Measurements from ENCODE around the gene COMT.
A peak's percentile ranks its signal among the peaks of the same experiment; 100 is the strongest.

The COMT gene

DNA sequence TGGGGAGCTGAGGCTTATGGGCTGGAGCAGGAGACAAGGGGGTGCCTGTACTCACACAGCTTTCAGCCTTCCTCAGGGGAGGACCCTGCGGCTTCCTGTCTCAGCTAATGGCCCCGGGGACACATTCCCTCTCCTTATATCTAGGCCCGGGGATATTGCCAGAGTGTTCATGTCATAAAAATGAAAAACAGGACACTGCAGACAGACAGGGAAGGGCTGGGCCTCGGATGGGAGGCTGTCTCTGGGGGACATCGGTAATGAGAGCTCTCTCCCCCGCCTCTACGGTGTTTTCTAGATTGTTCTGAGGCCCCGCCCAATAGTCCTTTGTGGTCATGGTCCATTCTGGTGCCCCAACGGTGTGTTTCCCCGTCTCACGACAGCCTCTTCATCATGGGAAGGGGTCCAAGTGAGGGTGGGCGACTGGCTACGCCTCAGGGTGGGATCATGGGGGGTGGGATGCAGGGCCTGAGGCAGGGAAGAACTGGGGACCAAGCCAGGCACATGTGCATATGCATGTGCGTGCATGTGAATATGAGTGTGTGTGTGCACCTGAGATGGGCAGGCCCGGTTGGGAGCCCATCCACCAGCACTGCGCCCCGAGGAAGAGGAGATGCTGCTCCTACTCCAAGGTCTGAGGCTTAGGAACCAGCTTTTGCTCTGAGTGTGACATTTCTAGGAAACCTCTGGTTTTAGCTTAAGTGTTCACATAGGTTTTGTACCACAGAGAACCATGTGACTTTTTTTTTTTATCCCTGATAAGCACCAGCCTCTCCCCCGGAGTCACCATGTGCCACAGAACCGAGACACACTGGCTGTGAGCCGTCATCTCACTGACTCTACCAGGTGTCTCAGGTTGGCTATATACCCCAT, 69.8 kb downstream of the COMT start:
- DNase-seq (ENCODE audit: low spot score): no peak
- no peak overlapping the region for H3K4me3 Mint-ChIP-seq
- peaks cover 15% of the 10 kb centered on the region for H3K27me3 Mint-ChIP-seq (ENCODE audit: low read depth)
- no peaks in the 10 kb centered on the region for H3K4me1 Mint-ChIP-seq (ENCODE audit: low read depth)
- H3K36me3 Mint-ChIP-seq (ENCODE audit: low read depth): no peaks in the 10 kb centered on the region
- no peak overlapping the region for H3K27ac Mint-ChIP-seq
- no peaks in the 10 kb centered on the region for H3K9me3 Mint-ChIP-seq

DNA sequence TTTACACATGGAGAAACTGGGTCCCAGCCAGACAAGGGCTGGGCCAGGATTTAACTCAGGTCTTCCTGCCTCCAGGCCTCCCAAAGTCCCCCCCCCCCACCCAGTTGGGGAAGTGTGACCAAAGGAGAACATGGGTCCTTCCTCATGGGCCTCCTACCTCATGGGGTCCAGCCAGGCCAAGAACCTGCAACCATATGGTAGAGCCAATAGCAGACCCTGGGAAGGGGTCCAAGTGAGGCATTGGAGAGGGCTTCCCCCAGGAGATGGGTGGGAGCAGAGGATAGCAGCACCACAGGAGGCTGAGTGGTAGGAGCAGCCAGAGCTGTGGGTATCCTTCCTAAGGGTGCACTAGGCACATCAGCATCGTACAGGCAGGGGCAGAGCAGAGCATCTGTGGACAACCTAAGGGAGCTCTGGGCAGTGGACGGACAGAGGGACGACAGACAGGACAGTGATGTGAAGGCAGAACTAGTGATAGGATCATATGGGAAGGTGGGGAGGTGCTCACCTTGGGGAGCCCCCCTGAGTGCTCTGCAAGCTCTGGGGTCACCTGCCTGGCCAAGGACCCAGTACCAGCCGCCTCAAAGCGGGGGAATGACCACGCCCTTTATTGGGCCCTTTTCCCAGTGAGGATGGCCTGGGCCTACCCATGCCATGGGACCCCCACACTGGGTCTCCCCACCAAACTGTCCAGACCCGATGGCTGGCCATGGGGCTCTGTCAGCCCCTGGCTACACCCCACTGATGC, 70.6 kb downstream of the COMT start:
- Mint-ChIP-seq H3K4me3 (no peak overlapping the region), H3K36me3 (ENCODE audit: low read depth) (no peaks in the 10 kb centered on the region), H3K9me3 (no peaks in the 10 kb centered on the region), H3K27me3 (ENCODE audit: low read depth) (peaks cover 17% of the 10 kb centered on the region), H3K27ac (no peak overlapping the region), H3K4me1 (ENCODE audit: low read depth) (no peaks in the 10 kb centered on the region)
- DNase-seq (ENCODE audit: low spot score): no peak

DNA sequence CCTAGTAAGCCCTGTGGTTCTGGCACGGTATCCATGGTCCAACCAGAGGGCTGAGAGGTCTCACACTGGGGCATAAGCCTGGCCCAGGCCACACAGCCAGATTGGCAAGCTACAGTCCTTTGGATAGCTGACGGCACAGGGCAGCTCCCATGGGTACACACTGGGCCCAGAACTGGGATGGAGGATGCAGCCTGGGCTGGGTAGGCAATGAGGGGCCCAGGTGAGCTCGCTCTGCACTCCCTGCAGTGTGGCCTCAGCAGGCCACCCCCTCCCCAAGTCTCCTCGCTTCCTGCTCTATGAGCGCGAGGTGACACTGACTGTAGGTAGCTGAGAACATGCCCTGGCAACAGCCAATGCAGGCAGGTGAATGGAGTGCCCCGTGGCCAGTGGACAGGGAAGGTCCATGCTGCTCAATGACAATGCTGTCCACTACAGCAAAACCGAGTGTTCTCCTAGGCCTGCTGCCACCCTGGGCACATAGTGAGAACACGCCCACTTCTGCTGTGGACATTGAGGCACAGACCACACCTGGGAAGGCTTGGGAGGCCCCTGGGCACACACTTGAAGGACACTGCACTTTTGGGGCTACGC, 71.3 kb downstream of the COMT start:
- H3K27ac Mint-ChIP-seq: no peak overlapping the region
- peaks cover 22% of the 10 kb centered on the region for H3K27me3 Mint-ChIP-seq (ENCODE audit: low read depth)
- no peak for DNase-seq (ENCODE audit: low spot score)
- H3K36me3 Mint-ChIP-seq (ENCODE audit: low read depth): no peaks in the 10 kb centered on the region
- H3K4me1 Mint-ChIP-seq (ENCODE audit: low read depth): no peaks in the 10 kb centered on the region
- no peak overlapping the region for H3K4me3 Mint-ChIP-seq
- H3K9me3 Mint-ChIP-seq: no peaks in the 10 kb centered on the region

DNA sequence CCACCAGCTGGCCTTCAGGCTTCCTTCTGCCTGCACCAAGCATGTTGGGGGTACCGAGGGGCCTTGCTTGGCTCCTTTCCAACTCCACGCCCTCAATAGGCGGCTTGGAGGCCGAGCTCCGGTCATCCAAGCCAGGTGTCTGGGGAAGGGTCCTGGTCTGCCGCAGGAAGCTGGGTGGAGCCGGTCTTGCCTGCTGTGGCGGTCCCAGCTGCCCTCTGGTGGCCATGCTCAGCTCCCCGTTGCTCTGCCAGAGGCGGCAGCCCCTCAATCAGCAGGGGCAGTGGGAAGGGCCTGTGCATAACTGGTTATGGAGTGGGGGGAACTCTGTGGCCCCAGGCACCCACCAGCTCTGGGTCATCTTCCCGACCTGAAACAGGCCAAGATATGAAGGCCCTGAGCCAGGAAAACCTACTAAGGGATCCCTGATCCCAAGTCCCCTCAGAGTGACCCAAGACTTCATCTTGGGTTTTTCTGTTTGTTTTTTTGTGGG, 71.9 kb downstream of the COMT start:
- Mint-ChIP-seq H3K27me3 (ENCODE audit: low read depth) (peaks cover 24% of the 10 kb centered on the region), H3K4me1 (ENCODE audit: low read depth) (no peaks in the 10 kb centered on the region), H3K27ac (no peak overlapping the region), H3K4me3 (no peak overlapping the region), H3K36me3 (ENCODE audit: low read depth) (no peaks in the 10 kb centered on the region), H3K9me3 (no peaks in the 10 kb centered on the region)
- DNase-seq (ENCODE audit: low spot score): no peak

DNA sequence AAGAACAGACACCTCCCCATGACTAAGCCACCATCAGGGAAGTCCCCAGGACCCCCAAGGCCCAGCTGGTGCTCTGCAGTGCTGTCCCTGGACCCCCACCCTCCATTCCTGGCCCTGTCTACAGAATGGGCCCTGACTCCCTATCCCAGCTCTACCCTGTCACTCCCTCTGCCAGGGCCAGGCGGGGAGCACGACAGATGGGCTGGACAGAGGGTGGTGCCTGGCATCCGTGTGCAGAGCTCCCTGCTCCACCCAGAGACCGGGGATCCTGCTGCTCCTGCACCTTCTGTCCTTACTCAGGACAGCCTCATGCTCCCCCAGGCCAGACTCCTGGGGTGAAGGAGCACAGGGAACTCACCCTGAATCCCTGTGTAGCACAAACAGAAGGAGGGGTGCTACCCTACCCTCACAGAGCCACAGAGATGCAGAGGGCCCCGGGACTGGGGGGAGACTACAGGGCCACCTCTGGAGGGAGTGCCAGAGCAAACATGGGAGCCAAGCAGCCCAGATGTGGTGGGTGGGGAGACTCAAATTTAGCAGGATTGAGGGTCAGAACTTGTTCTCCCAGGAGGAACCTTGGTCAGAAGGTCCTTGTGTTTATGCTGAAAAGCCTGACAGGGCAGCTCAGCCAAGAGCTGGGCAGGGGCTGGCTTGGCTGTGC, 73.1 kb downstream of the COMT start:
- no peaks in the 10 kb centered on the region for H3K36me3 Mint-ChIP-seq (ENCODE audit: low read depth)
- H3K27ac Mint-ChIP-seq: no peak overlapping the region
- no peak for DNase-seq (ENCODE audit: low spot score)
- H3K9me3 Mint-ChIP-seq: no peaks in the 10 kb centered on the region
- no peak overlapping the region for H3K4me3 Mint-ChIP-seq
- H3K27me3 Mint-ChIP-seq (ENCODE audit: low read depth): peaks cover 33% of the 10 kb centered on the region
- no peaks in the 10 kb centered on the region for H3K4me1 Mint-ChIP-seq (ENCODE audit: low read depth)

DNA sequence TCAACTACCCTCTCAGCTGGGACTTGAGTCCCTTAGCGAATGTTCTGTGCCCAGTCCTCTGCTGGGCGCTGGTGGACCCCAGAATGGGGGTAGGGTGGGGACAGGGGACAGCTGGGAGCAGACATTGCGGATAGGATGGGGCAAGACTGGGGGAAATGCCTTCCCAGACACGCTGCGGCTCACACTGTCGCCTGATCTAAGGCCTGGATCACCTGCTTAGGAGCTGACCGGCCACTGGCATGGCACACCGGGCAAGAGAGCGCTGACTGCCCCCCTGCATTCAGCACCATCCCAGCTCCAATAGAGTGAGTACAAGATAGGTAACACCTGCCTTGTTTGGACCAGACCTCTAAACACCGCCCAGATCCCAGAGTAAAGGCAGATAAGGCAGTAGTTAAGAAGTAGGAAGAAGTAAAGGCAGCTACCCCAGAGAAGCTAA, 73.6 kb downstream of the COMT start:
- H3K4me1 Mint-ChIP-seq (ENCODE audit: low read depth): peaks cover 2% of the 10 kb centered on the region
- H3K9me3 Mint-ChIP-seq: no peaks in the 10 kb centered on the region
- H3K27ac Mint-ChIP-seq: no peak overlapping the region
- H3K27me3 Mint-ChIP-seq (ENCODE audit: low read depth): peaks cover 33% of the 10 kb centered on the region
- DNase-seq (ENCODE audit: low spot score): no peak
- peak overlapping the region; percentile 17 for H3K4me3 Mint-ChIP-seq
- H3K36me3 Mint-ChIP-seq (ENCODE audit: low read depth): no peaks in the 10 kb centered on the region

DNA sequence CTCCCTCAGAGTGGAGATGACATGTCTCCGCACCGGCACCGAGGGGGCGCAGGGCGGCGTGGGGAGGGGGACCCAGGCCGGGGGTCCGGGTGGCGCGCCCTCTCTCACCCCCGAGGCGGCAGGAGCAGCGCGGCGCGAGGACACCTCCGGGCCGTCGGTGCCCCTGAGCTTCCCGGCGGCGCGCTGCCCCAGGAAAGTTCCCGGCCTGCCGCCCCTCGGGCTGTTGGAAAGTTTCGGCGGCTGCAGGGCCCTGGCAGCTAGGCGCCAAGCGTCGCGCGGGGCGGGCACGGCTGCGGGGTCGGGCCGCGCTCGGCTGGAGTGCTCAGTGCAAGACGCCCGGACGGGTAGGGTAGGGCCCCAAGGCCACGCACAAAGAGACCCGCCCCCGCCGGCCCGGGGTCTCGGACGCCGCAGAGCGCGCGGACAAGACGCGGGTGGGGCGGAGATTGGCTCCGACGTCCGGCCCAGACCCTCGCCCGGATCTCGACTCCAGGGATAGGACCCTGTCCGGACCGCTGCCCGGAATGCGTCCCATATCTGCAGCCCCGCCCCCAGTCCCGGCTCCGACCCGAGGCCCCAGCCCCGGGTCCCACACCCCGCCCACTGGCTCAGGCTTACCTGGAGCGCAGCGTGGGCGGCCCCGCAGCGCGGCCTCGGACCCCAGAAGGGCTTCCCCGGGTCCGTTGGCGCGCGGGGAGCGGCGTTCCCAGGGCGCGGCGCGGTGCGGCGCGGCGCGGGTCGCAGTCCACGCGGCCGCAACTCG, 74.6 kb downstream of the COMT start:
- Mint-ChIP-seq H3K27me3 (ENCODE audit: low read depth) (peaks cover 33% of the 10 kb centered on the region), H3K27ac (no peak overlapping the region), H3K4me3 (no peak overlapping the region), H3K36me3 (ENCODE audit: low read depth) (no peaks in the 10 kb centered on the region), H3K4me1 (ENCODE audit: low read depth) (peaks cover 4% of the 10 kb centered on the region), H3K9me3 (no peaks in the 10 kb centered on the region)
- peak; percentile 35 for DNase-seq (ENCODE audit: low spot score)

DNA sequence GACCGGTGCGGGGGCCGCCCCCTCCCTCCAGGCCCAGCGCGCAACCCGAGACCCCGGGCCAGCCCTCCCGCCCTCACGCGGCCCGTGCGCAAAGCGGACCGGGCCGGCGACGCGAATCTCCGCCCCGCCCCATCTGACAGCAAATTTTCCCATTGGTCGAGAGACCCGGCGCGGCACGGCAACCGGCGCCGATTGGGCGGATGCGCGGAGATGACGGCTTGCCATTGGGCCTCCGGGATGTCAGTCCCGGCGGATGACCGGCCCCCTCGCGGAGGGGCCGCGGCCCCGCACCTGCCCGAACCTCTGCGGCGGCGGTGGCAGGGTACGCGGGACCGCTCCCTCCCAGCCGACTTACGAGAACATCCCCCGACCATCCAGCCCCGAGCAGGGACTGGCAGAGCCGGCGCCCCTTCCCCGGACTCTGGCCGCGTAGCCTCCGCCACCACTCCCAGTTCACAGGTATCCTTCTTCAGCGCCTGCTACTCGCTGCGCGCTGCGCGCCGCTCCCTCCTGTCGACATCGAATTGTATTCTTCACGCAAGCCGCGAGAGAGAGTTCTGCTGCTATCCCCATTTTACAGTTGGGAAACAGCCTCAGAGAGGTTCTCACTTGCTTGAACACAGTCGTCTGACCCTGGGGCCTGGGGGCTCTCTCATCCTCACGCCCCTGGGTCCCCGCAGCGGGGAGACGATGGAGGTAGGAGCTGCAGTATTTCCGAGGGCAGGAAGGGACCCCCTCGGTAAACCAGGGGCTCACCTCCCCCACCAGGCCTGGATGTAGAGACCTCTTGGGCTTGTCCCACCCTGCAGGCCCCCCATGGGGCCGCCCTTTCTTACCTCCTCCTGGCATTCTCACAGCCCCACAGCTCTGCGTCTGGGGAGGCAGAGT, 75.4 kb downstream of the COMT start, which contains the start of gene ARVCF:
ARVCF (minus strand) TSS at position 90 of the 888 bp plus-strand sequence. CDS start 26,029 bp downstream, outside the sequence.
- H3K36me3 Mint-ChIP-seq (ENCODE audit: low read depth): no peaks in the 10 kb centered on the region
- peaks cover 8% of the 10 kb centered on the region for H3K4me1 Mint-ChIP-seq (ENCODE audit: low read depth)
- H3K9me3 Mint-ChIP-seq: no peaks in the 10 kb centered on the region
- peak within 1 kb of the TSS; percentile 87 for H3K4me3 Mint-ChIP-seq
- DNase-seq (ENCODE audit: low spot score): peak; percentile 90
- H3K27me3 Mint-ChIP-seq (ENCODE audit: low read depth): peaks cover 33% of the 10 kb centered on the region
- no peak within 1 kb of the TSS for H3K27ac Mint-ChIP-seq

DNA sequence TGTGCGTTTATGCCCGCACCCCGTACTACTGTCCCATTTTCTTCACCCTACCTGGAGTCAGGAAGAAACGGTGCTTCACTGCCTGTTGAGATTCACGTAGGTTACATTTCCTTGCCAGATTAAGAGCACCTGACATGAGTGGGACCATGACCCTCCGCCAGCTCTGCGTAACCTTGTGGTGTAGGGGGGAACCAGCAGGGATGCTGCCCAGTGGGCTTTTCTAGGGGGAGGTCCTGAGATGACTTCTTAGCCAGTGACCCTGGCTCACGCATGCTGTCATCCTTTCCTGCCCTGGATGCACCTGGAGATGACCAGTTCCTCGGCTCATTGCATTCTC, 76.0 kb downstream of the COMT start:
- peaks cover 14% of the 10 kb centered on the region for H3K4me1 Mint-ChIP-seq (ENCODE audit: low read depth)
- H3K36me3 Mint-ChIP-seq (ENCODE audit: low read depth): no peaks in the 10 kb centered on the region
- H3K27ac Mint-ChIP-seq: no peak overlapping the region
- no peaks in the 10 kb centered on the region for H3K9me3 Mint-ChIP-seq
- H3K27me3 Mint-ChIP-seq (ENCODE audit: low read depth): peaks cover 33% of the 10 kb centered on the region
- H3K4me3 Mint-ChIP-seq: peak overlapping the region; percentile 87
- DNase-seq (ENCODE audit: low spot score): no peak

DNA sequence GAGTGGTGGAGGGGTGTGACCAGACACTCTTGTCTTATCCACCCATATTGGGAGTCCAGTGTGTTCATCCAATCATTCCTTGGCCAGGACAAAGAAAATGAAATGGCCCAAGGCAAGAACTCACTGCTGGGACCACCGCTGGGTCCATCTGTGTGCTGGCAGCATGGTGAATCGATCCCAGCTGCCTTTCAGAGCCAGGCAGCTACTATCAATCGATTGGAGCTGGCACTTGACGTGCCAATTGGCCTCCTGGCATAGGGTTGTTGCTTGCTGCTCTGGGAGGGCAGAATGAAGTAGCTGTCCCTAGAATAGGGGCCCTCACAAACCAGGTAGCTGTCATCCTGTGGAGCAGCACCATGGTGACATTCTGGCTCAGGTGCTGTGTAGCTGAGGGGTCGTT, 76.4 kb downstream of the COMT start:
- peak overlapping the region; percentile 87 for H3K4me3 Mint-ChIP-seq
- H3K36me3 Mint-ChIP-seq (ENCODE audit: low read depth): no peaks in the 10 kb centered on the region
- no peak for DNase-seq (ENCODE audit: low spot score)
- H3K4me1 Mint-ChIP-seq (ENCODE audit: low read depth): peaks cover 14% of the 10 kb centered on the region
- no peaks in the 10 kb centered on the region for H3K9me3 Mint-ChIP-seq
- peaks cover 33% of the 10 kb centered on the region for H3K27me3 Mint-ChIP-seq (ENCODE audit: low read depth)
- no peak overlapping the region for H3K27ac Mint-ChIP-seq
